Loucy (cell line): ENCODE data around the gene NDUFA3.

Experiments
- H2AFZ ChIP-seq: fragments of 200-600 bp; sonication (generic); 2 replicates; pipeline ENCODE4 v1.6.0; 2016; ENCODE audit warnings: antibody characterized with exemption, mild to moderate bottlenecking, low read length, moderate library complexity
- H3F3A ChIP-seq: fragments of 200-600 bp; 2 replicates; pipeline ENCODE4 v1.6.0; 2016; ENCODE audit warnings: antibody characterized with exemption, low read depth, mild to moderate bottlenecking
- H3K27me3 ChIP-seq: fragments of 200-600 bp; sonication (generic); 2 replicates; pipeline ENCODE4 v1.6.1; 2014; ENCODE audit warnings: low read length, mild to moderate bottlenecking; ENCODE audit not compliant: insufficient read depth, poor library complexity, severe bottlenecking
- H3K36me3 ChIP-seq: fragments of 200-600 bp; sonication (generic); 2 replicates; pipeline ENCODE4 v1.6.1; 2016; ENCODE audit warnings: low read length; ENCODE audit not compliant: insufficient read depth
- H3K4me1 ChIP-seq: fragments of 200-600 bp; sonication (generic); 2 replicates; pipeline ENCODE4 v1.5.1; 2014; ENCODE audit warnings: low read length, mild to moderate bottlenecking; ENCODE audit not compliant: insufficient read depth, poor library complexity, severe bottlenecking
- H3K4me2 ChIP-seq: fragments of 200-600 bp; sonication (generic); 2 replicates; pipeline ENCODE4 v1.6.0; 2014; ENCODE audit warnings: antibody characterized with exemption, low read length, low read depth, mild to moderate bottlenecking; ENCODE audit not compliant: poor library complexity, severe bottlenecking
- H3K4me3 ChIP-seq: fragments of 200-600 bp; sonication (generic); 2 replicates; pipeline ENCODE4 v1.5.1; 2014; ENCODE audit warnings: low read length, mild to moderate bottlenecking, mixed read lengths; ENCODE audit not compliant: poor library complexity, severe bottlenecking
- H3K79me2 ChIP-seq: fragments of 200-600 bp; sonication (generic); 2 replicates; pipeline ENCODE4 v1.6.1; 2014; ENCODE audit warnings: low read length; ENCODE audit not compliant: insufficient read depth
- H3K9ac ChIP-seq: fragments of 200-600 bp; sonication (generic); 2 replicates; pipeline ENCODE4 v1.6.0; 2014; ENCODE audit warnings: mild to moderate bottlenecking, low read depth, low read length, moderate library complexity; ENCODE audit not compliant: poor library complexity, severe bottlenecking
- H3K9me2 ChIP-seq: fragments of 200-600 bp; sonication (generic); replicated peaks from 2 replicates; pipeline ENCODE4 v1.6.1; 2016; ENCODE audit warnings: low read depth, low read length, mixed read lengths
- H3K9me3 ChIP-seq: fragments of 200-600 bp; sonication (generic); 2 replicates; pipeline ENCODE4 v1.6.1; 2014; ENCODE audit warnings: mild to moderate bottlenecking, antibody characterized with exemption, low read length, low read depth; ENCODE audit not compliant: insufficient read depth
- H4K20me1 ChIP-seq: fragments of 200-600 bp; sonication (generic); 2 replicates; pipeline ENCODE4 v1.6.0; 2014; ENCODE audit warnings: antibody characterized with exemption, low read length, mild to moderate bottlenecking; ENCODE audit not compliant: insufficient read depth, poor library complexity, severe bottlenecking
- EZH2phosphoT487 ChIP-seq: fragments of 200-600 bp; IDR thresholded peaks from 2 replicates; pipeline ENCODE4 v1.6.1; 2018; ENCODE audit warnings: antibody characterized with exemption, mild to moderate bottlenecking, moderate library complexity, borderline replicate concordance
- TF ChIP-seq, protein P1 (sequence below): fragments of 200-600 bp; sonication (generic); conservative IDR thresholded peaks from 2 replicates; pipeline ENCODE4 v1.5.1; 2014; ENCODE audit warnings: mild to moderate bottlenecking, antibody characterized with exemption, low read length

Gene NDUFA3

DNA sequence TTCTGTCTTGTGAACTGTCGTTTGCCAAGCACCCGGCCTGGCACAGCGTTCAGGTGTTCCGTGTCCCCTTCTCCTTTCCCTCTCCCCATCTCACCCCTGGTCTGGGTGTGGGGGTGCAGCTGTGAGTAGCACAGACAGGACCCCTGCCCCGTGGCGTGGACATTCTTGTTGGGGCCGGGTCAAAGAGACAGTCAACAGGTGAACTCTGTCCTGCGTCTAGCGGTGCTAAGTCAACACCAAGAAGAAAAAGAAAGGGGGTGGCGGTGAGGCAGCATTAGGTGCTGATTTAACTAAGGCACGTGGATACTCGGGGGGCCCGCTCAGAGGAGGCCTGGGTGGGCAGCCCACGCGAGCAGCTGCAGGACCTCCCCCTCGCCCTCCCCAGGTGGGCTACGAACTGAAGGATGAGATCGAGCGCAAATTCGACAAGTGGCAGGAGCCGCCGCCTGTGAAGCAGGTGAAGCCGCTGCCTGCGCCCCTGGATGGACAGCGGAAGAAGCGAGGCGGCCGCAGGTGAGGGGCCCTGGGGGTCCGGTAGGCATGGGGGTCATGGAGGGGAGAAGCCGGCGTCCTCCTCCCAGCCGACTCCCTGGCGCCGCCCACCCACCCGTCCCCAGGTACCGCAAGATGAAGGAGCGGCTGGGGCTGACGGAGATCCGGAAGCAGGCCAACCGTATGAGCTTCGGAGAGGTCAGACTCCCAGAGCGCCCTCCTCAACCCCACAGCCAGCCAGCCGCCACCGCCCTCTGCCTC, 25.2 kb downstream of the NDUFA3 start:
- H3K79me2 ChIP-seq, result no peaks in the 10 kb centered on the region
- no peaks in the 10 kb centered on the region for H3F3A ChIP-seq
- TF ChIP-seq, protein P1, sequence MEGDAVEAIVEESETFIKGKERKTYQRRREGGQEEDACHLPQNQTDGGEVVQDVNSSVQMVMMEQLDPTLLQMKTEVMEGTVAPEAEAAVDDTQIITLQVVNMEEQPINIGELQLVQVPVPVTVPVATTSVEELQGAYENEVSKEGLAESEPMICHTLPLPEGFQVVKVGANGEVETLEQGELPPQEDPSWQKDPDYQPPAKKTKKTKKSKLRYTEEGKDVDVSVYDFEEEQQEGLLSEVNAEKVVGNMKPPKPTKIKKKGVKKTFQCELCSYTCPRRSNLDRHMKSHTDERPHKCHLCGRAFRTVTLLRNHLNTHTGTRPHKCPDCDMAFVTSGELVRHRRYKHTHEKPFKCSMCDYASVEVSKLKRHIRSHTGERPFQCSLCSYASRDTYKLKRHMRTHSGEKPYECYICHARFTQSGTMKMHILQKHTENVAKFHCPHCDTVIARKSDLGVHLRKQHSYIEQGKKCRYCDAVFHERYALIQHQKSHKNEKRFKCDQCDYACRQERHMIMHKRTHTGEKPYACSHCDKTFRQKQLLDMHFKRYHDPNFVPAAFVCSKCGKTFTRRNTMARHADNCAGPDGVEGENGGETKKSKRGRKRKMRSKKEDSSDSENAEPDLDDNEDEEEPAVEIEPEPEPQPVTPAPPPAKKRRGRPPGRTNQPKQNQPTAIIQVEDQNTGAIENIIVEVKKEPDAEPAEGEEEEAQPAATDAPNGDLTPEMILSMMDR, result no peak
- no peak for TF ChIP-seq EZH2phosphoT487
- no peaks in the 10 kb centered on the region for H4K20me1 ChIP-seq
- peaks cover 40% of the 10 kb centered on the region; the same call in 1 of the 2 replicates for H3K36me3 ChIP-seq
- no peaks in the 10 kb centered on the region for H3K27me3 ChIP-seq
- H3K4me3 ChIP-seq, result no peak overlapping the region
- H3K9me3 ChIP-seq, result no peaks in the 10 kb centered on the region
- no peaks in the 10 kb centered on the region for H3K9me2 ChIP-seq
- H3K9ac ChIP-seq, result no peak overlapping the region
- no peaks in the 10 kb centered on the region for H3K4me1 ChIP-seq
- H2AFZ ChIP-seq, result no peak overlapping the region
- no peak overlapping the region for H3K4me2 ChIP-seq

DNA sequence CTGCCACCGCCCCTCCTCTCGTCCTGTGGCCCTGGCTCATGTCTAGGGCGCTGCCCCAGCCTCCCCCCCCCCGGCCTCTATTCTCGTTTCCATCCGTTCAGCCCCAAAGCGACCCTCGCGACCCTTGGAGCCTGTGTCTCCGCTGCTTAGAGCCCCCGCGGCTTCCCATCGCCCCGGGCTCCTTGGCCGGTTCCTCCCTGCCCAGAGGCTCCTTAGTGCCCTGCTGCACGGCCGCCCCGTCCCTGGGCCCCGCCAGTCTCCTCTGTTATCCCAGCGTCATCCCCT, 25.7 kb downstream of the NDUFA3 start:
- Histone ChIP-seq H3K9me3 (no peaks in the 10 kb centered on the region), H4K20me1 (no peaks in the 10 kb centered on the region), H3K4me1 (no peaks in the 10 kb centered on the region), H2AFZ (no peak overlapping the region), H3F3A (no peaks in the 10 kb centered on the region), H3K4me2 (no peak overlapping the region), H3K9me2 (no peaks in the 10 kb centered on the region), H3K27me3 (no peaks in the 10 kb centered on the region), H3K79me2 (no peaks in the 10 kb centered on the region), H3K9ac (no peak overlapping the region), H3K36me3 (peaks cover 35% of the 10 kb centered on the region; the same call in 1 of the 2 replicates), H3K4me3 (no peak overlapping the region)
- TF ChIP-seq EZH2phosphoT487, result no peak
- TF ChIP-seq, protein P1, result no peak

DNA sequence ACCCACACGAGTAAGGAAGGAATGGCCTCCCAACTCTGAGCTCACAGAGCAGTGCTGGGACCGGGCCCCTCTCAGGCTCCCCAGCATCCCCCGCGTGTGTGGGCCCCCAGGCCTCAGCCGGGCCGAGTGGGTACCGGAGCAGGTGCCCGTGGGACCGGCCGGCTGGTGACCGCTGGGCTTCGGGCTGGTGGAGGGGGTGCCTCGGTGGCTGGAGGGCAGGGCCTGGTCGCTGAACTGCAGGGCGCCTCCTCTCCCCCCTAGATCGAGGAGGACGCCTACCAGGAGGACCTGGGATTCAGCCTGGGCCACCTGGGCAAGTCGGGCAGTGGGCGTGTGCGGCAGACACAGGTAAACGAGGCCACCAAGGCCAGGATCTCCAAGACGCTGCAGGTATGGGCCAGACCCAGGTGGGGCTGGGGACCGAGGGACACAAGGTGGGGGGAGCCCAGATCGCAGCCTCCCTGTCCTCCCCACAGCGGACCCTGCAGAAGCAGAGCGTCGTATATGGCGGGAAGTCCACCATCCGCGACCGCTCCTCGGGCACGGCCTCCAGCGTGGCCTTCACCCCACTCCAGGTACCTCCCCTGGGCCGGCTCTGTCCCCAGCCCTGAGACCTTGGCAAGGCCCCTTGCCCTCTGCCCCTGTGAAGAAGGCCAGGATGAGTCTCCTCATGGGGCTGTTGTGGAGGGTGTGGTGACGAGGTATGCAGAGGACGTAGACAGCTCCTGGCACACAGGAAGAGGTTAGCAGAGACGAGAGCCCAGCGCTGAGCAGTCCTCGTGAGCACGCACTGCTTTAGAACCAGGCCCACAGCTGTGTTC, 26.4 kb downstream of the NDUFA3 start:
- Histone ChIP-seq H3K4me2 (no peak overlapping the region), H3K4me1 (no peaks in the 10 kb centered on the region), H3K9me3 (no peaks in the 10 kb centered on the region), H4K20me1 (no peaks in the 10 kb centered on the region), H3K36me3 (peaks cover 29% of the 10 kb centered on the region; the same call in 1 of the 2 replicates), H3K4me3 (no peak overlapping the region), H3F3A (no peaks in the 10 kb centered on the region), H3K79me2 (no peaks in the 10 kb centered on the region), H3K27me3 (no peaks in the 10 kb centered on the region), H3K9me2 (no peaks in the 10 kb centered on the region), H2AFZ (no peak overlapping the region), H3K9ac (no peak overlapping the region)
- TF ChIP-seq, protein P1, result no peak
- no peak for TF ChIP-seq EZH2phosphoT487
